Measurements from ENCODE around the gene TMC7.

The TMC7 gene

DNA sequence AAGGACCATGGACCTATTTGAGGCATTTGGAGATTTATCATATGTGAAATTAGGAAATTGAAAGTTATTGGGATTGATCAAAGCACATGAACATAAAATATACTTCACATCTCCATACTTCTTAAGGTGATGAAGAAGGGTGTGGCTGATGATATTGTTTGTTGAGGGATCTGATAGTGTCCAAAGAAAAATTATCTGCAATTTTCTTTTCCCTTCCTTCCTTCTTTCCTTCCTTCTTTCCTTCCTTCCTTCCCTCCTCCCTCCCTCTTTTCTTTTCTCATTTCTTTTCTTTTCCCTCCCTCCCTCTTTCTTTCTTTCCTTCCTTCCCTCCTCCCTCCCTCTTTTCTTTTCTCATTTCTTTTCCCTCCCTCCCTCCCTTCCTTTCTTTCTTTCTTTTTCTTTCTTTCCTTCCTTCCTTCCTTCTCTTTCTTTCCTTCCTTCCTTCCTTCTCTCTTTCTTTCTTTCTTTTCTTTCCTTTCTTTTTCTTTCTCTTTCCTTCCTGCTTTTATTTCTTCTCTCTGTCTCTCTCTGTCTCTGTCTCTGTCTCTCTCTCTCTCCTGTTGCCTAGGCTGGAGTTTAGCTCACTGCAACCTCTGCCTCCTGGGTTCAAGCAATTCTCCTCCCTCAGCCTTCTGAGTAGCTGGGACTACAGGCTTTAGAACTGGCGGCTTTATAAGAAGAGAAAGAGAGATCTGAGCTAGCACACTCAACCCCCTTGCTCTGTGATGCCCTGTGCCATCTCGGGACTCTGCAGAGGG is 109.1 kb downstream of the TMC7 start:
- DNase-seq (ENCODE audit: low read depth): no peak

- DNase-seq (ENCODE audit: low read depth): no peak
These were observed 110.2 kb downstream of the TMC7 start for GRCh38 chr16:19093631-19094541.

DNA sequence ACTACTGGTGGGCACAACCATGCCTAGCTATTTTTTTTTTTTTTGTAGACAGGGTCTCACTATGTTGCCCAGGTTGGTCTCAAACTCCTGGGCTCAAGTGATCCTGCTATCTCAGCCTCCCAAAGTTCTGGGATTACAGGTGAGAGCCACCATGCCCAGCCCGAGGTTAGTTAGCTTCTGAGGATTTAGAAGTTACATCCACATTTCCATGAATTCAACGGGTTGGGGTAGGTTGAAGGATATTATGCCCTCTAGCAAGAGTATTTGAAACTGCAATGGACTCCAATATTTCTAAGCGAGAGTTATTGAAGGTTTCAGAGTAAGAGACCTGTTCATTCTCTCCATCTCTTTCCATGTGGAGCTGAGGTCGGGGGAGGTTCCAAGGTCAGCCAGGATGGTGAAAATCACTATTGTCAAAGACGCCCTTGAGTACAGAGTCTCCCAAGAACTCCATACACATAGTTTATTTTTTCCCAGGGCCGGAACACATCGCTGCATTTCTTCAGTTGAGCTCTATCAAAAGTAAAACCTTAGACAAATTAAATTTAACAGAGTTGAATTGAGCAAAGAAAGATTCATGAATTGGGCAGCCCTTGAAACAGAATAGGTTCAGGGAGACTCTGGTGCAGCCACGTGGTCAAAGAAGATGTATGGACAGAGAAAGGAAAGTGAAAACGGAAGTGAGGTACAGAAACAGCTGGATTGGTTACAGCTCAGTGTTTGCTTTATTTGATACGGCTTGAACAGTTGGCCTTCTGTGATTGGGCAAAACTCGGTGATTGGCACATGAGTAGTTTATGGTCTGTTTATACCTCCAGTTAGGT is 111.0 kb downstream of the TMC7 start:
- no peak for DNase-seq (ENCODE audit: low read depth)

- no peak for DNase-seq (ENCODE audit: low read depth)
These were observed 111.9 kb downstream of the TMC7 start for GRCh38 chr16:19095654-19096053.

DNA sequence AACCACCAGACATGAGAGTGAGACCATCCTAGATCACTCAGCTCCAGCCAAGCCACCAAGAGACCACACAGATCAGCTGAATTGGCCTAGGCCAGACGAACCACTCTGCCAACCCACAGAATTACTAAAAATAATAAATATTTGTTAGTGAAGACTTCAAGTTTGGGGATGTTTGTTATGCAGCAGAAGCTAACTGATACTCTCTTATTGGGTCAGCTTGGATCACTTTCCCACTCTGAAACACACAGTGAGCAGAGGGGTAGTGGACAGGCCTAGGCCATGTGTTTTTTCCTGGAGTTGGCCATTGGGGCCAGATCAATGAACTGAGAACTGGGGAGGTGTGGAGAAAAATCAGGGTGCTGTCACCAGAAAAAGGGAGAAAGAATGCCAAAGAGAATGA is 114.4 kb downstream of the TMC7 start:
- DNase-seq (ENCODE audit: low read depth): no peak

DNA sequence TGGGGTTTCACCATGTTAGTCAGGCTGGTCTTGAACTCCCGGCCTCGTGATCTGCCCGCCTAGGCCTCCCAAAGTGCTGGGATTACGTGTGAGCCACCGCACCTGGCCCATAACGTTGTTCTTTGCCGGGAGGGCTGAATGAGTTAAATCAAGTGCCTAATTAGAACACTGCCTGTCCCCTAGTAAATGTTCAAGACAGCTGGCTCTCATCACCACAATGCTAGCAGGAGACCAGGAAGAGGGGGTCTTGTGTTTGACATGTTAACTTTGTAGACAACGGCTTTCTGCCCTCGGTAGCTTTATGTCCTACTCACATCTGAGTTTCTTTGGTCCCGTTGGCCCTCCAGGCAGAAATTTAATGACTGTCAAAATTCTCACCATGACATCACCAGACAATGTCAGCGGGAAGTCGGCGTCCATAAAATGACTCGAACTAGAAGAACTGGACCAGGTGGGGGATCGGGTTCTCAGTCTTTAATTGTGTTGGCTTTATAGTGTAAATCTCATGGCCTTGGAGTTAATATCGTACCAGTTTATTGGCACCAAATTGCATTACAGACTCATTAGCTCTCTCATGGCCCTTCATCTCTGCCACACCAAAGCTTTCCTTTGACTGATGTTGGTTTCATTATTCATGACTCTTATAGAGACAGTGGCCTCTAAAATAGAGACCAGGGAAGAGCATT is 118.6 kb downstream of the TMC7 start:
- DNase-seq (ENCODE audit: low read depth): no peak

- no peak for DNase-seq (ENCODE audit: low read depth)
These were observed 120.9 kb downstream of the TMC7 start for GRCh38 chr16:19104607-19105006.

DNA sequence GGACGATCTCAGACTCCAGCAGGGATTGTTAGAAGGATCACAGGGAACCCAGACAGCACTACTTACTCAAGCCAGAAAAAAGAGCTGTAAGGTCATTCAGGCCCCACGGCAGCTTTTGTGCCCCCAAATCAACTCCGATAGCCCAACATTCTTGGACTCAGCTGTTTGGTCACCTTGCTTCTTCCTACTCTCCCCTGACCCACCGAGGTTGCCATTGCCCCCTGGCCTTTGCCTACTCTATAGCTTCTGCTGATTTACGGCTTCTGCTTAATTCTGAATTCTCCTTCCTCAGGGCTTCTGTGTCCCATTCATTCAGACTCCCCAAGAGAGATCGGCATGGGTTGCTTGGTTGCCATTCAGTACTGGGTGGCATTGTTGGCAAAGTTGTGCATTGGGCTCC is 121.4 kb downstream of the TMC7 start:
- no peak for DNase-seq (ENCODE audit: low read depth)

- DNase-seq (ENCODE audit: low read depth): no peak
These were observed 122.3 kb downstream of the TMC7 start for GRCh38 chr16:19105891-19106624.

DNA sequence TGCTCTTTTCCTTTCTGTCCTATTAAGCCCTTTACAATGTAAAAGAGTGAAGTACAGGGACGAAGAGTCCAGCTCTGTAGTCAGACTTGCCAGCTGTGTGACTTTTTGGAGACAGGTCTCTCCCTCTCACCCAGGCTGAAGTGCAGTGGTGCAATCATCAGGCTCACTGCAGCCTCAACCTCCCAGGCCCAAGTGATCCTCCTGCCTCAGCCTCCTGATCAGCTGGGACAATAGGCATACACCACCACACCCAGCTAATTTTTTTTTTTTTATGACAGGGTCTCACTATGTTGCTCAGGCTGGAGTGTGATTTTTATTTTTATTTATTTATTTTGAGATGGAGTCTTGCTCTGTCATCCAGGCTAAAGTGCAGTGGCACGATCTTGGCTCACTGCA is 122.9 kb downstream of the TMC7 start:
- DNase-seq (ENCODE audit: low read depth): no peak

DNA sequence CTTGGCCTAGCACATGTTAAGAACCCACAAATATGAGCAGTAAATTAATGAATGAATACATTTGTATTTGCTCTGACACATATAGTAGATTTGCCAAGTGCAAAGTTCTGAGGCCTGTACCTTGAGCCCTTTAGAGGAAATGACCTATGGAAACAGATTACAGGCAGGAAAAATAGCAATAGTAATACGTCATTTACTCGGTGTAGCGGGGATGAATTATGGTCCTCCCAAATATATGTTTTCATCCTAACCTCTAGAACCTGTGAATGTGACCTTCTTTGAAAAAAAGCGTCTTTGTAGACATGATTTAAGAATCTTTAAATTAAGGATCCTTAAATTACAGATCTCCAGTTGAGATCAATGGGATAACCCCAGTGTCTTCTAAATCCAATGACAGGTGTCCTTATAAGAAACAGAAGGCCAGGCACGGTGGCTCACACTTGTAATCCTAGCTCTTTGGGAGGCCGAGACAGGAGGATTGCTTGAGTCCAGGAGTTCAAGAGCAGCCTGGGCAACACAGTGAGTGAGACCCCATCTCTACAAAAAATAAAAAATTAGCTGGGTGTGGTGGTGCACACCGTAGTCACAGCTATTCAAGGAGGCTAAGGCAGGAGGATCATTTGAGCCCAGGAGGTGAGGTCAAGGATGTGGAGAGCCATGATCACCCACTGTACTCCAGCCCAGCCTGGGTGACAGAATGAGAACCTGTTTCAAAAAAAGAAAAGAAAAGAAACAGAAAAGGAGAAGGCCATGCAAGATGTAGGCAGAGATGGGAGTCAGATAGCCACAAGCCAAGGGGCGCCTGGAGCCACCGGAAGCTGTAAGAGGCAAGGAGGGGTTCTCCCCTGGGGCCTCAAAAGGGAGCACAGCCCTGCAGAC is 124.9 kb downstream of the TMC7 start:
- no peak for DNase-seq (ENCODE audit: low read depth)

GRCh38 chr16:19109288-19109664 is 125.5 kb downstream of the TMC7 start:
- no peak for DNase-seq (ENCODE audit: low read depth)

DNA sequence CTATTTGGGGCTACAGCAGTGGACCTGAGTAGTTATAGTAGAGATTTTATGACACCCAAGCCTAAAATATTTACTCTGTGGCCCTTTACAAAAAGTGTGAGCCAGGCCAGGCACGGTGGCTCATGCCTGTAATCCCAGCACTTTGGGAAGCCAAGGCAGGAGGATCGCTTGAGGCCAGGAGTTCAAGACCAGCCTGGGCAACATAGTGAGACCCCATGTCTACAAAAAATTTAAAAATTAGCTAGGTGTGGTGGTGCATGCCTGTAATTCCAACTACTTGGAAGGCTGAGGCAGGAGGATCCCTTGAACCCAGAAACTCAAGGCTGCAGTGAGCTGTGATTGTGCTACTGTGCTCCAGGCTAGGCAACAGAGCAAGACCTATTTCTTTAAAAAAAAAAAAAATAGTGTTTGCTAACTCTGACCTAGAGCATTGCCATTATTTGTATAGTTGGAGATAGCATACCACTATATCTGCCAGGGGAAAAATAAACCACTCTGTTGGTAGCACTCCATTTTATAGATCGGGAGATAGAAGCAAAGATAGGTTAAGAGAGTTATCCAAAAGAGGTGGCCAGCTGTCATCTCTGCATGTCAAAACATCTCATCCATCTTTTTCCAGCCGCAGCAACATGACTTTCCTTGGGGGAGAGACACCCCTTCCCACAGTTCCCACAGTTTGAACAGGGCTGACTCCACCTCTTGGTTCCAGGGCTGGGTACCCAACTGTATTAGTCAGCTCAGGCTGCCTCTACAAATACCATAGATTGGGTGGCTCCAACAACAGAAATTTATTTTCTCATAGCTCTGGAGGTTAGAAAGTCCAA is 127.0 kb downstream of the TMC7 start:
- DNase-seq (ENCODE audit: low read depth): no peak

DNA sequence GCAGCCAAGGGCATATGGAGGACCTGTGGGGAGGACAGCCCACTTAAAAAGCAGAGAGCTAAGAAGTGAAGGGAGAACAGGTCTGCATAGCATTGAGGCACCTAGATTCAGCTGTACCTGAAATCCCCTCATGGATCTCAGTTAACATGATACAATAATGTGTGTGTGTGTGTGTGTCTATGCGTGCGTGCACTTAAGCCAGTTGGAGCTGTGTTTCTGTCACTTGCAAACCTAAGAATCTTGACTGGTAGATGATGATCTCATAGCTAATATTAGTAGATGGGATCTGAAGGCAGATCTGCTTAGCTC is 128.3 kb downstream of the TMC7 start:
- DNase-seq (ENCODE audit: low read depth): no peak

All from HS-27A (cell line).